Inferior parietal cortex (tissue), 1 donor: ENCODE data around the gene GAS1.

ENCODE experiments used
- DNase-seq: peaks from one replicate; pipeline ENCODE4 v3.0.0-alpha.2; 2016; ENCODE audit errors: extremely low spot score

The GAS1 gene, protein sequence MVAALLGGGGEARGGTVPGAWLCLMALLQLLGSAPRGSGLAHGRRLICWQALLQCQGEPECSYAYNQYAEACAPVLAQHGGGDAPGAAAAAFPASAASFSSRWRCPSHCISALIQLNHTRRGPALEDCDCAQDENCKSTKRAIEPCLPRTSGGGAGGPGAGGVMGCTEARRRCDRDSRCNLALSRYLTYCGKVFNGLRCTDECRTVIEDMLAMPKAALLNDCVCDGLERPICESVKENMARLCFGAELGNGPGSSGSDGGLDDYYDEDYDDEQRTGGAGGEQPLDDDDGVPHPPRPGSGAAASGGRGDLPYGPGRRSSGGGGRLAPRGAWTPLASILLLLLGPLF

GRCh38 chr9:86947146-86948073 lies at the start of gene GAS1:
GAS1 (minus strand) TSS chr9:86947506; CDS start chr9:86946779, 727 bp downstream.
- peak; percentile 87 for DNase-seq

DNA sequence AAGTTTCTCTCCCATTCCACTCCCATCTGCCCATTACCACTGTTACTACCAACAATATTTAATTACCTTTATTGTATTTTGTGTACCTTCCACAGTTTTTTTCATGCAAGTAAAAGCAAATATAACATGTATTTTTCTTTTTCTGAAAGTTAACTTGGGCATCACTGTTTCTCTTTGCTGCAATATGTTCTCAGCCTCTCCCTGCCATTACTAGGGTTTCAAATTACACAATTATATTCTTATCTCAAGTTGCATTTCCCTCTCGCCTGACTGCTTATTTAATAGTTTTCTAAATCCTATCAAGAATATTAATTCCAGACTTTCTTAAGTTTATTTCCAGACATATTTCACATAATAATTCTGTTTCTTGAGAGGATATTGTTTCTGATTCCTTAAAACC lies 46.9 kb upstream of the GAS1 start:
- DNase-seq = no peak

- no peak for DNase-seq
Measured at GRCh38 chr9:86993830-86994229, 46.5 kb upstream of the GAS1 start.

- DNase-seq = no peak
Measured at GRCh38 chr9:86991077-86991476, 43.8 kb upstream of the GAS1 start.

DNA sequence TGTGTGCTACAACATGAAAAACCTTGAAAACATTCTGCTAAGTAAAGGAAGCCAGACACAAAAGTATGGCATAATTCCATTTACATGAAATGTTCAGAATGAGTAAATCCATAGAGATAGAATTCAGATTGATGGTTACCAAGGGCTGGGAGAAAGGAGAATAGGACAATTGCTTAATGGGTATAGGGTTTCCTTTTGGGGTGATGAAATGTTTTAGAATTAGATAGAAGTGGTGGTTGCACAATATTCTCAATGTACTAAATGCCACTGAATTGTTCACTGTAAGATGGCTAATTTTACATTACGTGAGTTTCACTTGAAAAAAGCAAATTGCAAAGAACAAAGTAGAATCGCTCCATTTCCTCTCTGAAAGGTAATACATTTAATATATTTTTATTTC lies 43.0 kb upstream of the GAS1 start:
- no peak for DNase-seq

DNA sequence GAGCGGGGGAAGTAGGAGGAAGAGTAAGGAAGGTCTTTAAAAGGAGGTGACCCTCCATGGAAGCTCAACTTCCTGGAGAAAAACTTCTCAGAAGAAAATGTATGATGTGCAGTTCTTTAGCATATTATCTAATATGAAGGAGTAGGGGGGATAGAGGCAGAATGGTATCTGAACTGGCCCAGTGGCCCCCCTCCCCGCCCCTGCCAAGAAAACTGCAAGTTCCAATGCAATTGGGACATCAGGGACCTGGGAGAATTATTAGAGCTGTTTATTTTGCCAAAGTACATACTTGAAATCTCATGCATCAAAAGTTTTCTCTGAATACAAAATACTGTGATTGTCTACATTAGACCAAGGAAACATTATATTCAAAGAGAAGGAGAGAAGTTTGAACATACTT lies 40.6 kb upstream of the GAS1 start:
- DNase-seq = no peak

GRCh38 chr9:86985132-86985647 lies 37.9 kb upstream of the GAS1 start:
- no peak for DNase-seq

DNA sequence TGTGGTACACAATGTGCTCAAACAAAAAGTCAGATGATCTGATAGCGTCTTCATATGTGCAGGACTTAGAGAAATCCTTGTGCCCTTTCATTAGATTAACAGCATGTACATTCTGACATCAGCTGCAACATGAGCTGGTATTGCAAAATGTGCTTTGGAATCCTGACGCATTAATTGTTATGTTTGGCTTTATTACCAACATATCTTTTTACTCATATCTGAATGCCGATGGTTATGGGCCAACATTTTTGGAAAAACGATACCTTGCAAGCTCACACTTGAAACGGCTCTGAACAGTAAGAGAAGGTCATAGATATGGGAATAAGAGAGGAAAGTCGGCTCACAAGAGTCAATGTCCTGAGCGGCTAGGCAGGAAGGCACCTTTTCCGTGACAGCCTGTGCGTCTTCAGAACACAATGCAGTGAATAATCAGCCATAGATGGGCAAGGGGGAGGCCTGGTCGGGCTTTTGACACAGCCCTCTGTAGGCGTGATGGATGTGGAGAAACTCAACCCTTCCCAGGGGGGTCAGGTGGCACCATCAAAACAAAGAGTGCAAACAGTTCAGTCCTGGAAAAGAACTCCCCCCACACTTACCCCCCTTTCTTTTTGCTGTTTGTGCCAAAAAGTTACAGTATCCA lies 36.4 kb upstream of the GAS1 start:
- DNase-seq = no peak

GRCh38 chr9:86983249-86983619 lies 35.9 kb upstream of the GAS1 start:
- no peak for DNase-seq

- no peak for DNase-seq
Measured at GRCh38 chr9:86980802-86981201, 33.5 kb upstream of the GAS1 start.

DNA sequence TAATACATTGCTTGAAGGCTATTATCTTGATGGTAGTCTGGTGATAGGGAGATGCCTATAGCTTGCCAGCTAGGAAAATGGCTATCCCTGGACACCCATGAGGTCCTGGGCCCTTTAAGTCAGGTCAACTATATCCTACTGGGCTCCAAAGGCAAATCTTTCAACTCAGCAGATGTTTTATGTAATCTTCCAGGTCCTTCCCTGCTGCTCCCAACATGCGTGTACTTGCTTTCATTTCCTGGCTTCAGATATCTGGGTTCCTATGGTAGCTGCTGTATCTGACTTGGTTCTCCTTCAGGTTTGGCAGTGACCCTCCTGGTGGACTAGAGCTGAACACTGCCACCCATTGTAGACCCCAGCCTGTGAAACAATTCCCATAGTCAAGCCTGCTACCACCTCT lies 32.4 kb upstream of the GAS1 start:
- DNase-seq = no peak

DNA sequence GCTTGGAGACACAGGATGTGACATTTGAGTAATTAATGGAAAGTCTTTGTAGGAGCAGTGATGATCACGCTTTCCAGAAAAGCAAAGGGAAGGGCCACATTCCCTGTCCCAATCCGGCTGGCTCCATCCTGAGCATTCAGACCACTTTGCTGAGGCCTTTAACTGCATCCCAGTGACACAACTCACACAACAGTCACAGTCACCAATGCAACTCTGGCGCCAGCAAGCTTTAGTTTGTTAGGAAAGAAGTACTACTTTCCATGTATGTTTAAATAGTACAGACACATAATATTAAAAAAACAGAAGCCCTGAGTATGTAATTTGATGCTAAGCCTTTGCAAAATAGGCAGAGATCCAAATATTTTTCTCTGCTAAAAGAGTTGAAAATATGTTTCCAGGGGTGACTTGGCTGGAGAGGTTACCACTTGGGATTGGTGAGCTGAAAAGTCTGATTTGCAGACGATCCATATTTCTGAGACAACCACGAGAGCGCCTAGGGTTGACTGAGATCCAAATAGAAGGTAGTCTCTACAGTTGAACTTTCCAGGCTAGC lies 31.7 kb upstream of the GAS1 start:
- no peak for DNase-seq

GRCh38 chr9:86978413-86978812 lies 31.1 kb upstream of the GAS1 start:
- no peak for DNase-seq

GRCh38 chr9:86977205-86977835 lies 30.0 kb upstream of the GAS1 start:
- DNase-seq = no peak

- DNase-seq = no peak
Measured at GRCh38 chr9:86975606-86976005, 28.3 kb upstream of the GAS1 start.

DNA sequence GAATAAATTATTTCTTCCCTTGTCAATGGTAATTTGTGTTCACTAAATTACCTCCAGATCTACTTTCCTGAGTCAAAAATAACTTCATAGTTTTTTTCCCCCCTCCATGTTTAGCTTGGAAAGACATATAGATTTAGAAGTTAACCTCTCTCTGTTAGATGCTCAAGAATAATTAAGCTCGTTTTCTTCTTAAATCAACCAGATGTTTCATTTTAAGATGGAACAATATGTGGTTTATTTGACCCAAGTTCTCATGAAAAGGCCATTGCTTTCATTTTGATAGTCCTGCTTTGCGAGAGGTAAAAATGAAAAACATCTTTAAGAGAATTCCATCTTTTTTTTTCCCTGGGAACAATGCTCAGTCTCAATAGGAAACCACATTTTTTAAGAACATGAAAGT lies 27.7 kb upstream of the GAS1 start:
- DNase-seq = no peak

DNA sequence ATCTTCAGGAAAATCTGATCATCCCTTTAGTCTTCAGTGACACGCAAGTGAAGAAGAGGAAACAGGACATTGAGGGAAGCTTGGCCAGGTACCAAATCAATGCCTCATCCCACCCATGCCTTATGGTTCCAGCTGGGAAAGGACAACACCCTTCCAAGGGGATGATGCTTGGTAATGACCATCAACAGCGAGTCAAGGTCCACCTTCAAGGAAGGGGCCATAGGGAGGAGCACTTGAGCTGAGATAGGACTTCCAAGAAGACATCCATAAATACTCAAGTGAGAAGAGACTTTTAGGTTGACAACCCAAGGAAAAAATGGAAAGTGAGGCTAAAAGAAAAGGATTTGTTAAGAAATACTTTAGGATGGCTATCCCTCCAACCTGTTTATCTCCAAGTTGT lies 27.1 kb upstream of the GAS1 start:
- no peak for DNase-seq

- no peak for DNase-seq
Measured at GRCh38 chr9:86971742-86972141, 24.4 kb upstream of the GAS1 start.

DNA sequence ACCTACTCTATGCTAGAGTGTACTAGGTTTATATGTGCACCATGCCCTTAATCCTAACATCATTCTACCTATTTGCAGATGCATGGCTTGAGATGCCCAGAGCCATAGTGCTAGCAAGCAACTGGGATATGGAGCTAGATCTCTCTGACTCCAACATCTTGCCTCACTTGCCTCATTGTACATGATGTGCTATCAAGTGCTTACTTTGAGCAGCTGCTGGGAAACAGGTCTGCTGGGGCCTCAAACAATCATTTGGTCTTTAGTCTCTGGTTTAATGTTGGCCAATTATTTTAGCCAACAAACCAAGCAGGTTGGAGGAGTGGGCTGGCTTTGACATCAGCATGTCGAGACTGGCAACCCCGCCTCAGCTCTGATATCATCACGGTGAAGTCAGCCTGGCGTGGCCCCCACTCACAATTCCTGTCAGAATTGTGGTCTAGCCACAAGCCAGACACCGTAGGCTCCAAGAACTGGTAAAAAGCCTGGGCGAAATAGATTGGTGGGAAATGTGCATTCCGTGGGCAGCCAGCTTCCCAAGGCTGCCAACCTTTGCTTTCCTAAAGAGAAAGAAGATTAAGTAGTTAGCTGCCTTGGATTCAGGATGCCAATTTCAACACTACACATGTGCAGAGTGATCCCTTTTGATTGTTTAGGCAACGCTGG lies 21.1 kb upstream of the GAS1 start:
- no peak for DNase-seq

DNA sequence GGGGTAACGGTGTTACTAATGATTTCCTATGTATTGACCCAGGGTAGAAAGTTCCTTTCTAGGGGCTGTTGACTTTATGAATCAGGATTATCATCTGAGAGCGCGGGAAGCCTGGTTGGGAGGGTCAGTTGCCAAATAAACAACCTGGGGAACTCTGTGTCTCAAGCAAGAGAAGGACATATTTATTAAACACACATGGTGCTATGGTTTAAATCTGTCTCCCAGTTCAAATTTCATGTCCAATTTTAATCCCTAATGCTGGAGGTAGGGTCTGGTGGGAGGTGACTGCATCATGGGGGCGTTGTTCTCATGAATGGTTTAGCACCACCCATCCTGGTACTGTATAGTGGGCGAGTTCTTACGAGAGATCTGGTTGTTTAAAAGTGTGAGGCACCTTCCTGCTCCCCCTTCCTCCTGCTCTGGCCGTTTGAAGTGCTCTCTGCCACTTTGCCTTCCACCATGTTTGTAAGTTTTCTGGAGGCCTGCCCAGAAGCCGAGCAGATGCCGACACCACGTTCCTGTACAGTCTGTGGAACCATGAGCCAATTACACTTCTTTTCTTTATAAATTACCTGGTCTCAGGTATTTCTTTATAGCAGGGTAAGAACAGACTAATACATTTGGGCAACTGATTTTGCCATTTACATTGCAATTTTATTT lies 19.7 kb upstream of the GAS1 start:
- DNase-seq = no peak
